Mucosa of rectum (tissue), 2 donors: ENCODE results near the gene ALDH3B1.
A peak's percentile ranks its signal among the peaks of the same experiment; 100 is the strongest.

Experiments used
- H3K27ac ChIP-seq, 2 donors: one replicate each; pipeline ENCODE4 v1.7.0; 2013; ENCODE audit warnings: inconsistent platforms in 2 of 2, low read depth in 2 of 2, low read length in 2 of 2
- H3K27me3 ChIP-seq, 2 donors: one replicate each; pipeline ENCODE4 v1.7.0; 2013; ENCODE audit warnings: low read length in 2 of 2; ENCODE audit not compliant: control insufficient read depth in 2 of 2, insufficient read depth in 2 of 2
- H3K36me3 ChIP-seq, 2 donors: one replicate each; pipeline ENCODE4 v1.7.0; 2013; ENCODE audit warnings: low read length in 2 of 2; ENCODE audit not compliant: control insufficient read depth in 2 of 2, insufficient read depth in 2 of 2
- H3K4me1 ChIP-seq, 2 donors: one replicate each; pipeline ENCODE4 v1.7.0; 2013; ENCODE audit warnings: low read length in 2 of 2, mild to moderate bottlenecking in 1 of 2; ENCODE audit not compliant: control insufficient read depth in 2 of 2, insufficient read depth in 2 of 2
- H3K4me3 ChIP-seq, 2 donors: one replicate each; pipeline ENCODE4 v1.7.0; 2013; ENCODE audit warnings: low read length in 2 of 2
- H3K9ac ChIP-seq, 2 donors: one replicate each; pipeline ENCODE4 v1.7.0; 2013; ENCODE audit warnings: low read length in 2 of 2, low read depth in 1 of 2, mild to moderate bottlenecking in 1 of 2
- H3K9me3 ChIP-seq, 2 donors: one replicate each; pipeline ENCODE4 v1.7.0; 2013; ENCODE audit warnings: low read length in 2 of 2; ENCODE audit not compliant: control insufficient read depth in 2 of 2
- donor health status: healthy.
- donor health status: Normal muscosa, but diverticular disease.

ALDH3B1 gene

DNA sequence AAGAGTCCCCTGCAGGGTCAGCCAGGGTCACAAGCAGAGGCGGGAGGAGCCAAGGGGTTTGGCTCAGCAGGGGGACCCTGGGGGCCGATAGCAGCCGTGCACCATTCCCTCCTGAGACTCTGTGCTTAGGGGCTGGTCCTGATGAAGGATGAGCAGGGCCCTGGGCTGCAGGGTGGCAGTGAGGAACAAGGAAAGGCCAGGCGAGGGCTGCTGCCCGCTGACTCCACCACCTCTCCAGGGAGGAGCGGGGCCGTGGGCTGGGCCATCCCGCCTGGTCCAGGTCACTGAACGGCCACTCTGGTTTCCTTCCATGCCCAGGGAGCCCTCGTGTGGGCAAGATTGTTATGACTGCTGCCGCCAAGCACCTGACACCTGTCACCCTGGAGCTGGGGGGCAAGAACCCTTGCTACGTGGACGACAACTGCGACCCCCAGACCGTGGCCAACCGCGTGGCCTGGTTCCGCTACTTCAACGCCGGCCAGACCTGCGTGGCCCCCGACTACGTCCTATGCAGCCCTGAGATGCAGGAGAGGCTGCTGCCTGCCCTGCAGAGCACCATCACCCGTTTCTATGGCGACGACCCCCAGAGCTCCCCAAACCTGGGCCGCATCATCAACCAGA lies 11.2 kb downstream of the ALDH3B1 start:
- Histone ChIP-seq H3K4me3 (no peak overlapping the region), H3K27ac (no peak overlapping the region), H3K4me1 (peaks cover 0 to 15% of the 10 kb centered on the region in 2 donors), H3K9ac (no peak overlapping the region), H3K36me3 (peaks cover 7 to 14% of the 10 kb centered on the region in 2 donors), H3K9me3 (no peaks in the 10 kb centered on the region), H3K27me3 (no peaks in the 10 kb centered on the region)

DNA sequence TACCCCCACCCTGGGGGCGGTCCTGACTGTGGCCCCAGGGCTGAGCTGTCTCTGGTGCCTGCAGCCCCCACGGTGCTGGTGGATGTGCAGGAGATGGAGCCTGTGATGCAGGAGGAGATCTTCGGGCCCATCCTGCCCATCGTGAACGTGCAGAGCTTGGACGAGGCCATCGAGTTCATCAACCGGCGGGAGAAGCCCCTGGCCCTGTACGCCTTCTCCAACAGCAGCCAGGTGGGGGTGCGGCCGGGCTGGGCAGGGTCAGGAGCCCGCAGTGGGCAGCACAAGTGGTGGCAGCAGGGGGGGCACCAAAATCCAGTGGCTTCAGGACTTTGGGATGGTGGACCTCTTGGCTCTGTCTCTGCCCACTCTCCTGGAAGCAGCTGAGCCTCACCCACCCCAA lies 12.4 kb downstream of the ALDH3B1 start:
- H3K9ac ChIP-seq = no peak overlapping the region
- H3K27me3 ChIP-seq = no peaks in the 10 kb centered on the region
- peaks cover 7 to 14% of the 10 kb centered on the region in 2 donors for H3K36me3 ChIP-seq
- no peak overlapping the region for H3K27ac ChIP-seq
- H3K4me1 ChIP-seq = peaks cover 0 to 8% of the 10 kb centered on the region in 2 donors
- no peak overlapping the region for H3K4me3 ChIP-seq
- H3K9me3 ChIP-seq = no peaks in the 10 kb centered on the region

DNA sequence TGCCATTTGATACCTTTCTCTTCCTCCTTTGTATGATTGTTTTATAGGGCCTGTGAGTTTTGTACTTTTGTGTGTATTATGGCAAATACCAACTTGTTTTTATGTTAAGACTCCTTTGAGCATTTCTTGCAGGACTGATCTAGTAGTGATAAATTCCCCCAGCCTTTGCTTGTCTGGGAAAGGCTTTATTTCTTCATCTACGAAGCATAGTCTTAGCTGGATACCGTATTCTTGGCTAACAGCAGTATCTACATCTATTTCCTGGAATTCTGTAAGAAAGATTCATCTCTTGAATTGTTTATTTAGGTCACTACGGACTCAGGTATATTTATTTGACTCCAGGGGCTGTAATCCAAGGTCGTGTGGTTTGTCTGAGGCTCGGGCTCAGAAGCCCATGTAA lies 14.4 kb downstream of the ALDH3B1 start:
- Histone ChIP-seq H3K4me3 (no peak overlapping the region), H3K4me1 (peaks cover 2 to 8% of the 10 kb centered on the region in 2 donors), H3K27me3 (no peaks in the 10 kb centered on the region), H3K9me3 (no peaks in the 10 kb centered on the region), H3K9ac (no peak overlapping the region), H3K36me3 (peaks cover 7 to 14% of the 10 kb centered on the region in 2 donors), H3K27ac (no peak overlapping the region)

GRCh38 chr11:68025047-68025446 lies 14.9 kb downstream of the ALDH3B1 start:
- Histone ChIP-seq H3K36me3 (peaks cover 7 to 14% of the 10 kb centered on the region in 2 donors), H3K27ac (no peak overlapping the region), H3K9me3 (no peaks in the 10 kb centered on the region), H3K4me1 (peaks cover 5 to 8% of the 10 kb centered on the region in 2 donors), H3K4me3 (no peak overlapping the region), H3K27me3 (no peaks in the 10 kb centered on the region), H3K9ac (no peak overlapping the region)

DNA sequence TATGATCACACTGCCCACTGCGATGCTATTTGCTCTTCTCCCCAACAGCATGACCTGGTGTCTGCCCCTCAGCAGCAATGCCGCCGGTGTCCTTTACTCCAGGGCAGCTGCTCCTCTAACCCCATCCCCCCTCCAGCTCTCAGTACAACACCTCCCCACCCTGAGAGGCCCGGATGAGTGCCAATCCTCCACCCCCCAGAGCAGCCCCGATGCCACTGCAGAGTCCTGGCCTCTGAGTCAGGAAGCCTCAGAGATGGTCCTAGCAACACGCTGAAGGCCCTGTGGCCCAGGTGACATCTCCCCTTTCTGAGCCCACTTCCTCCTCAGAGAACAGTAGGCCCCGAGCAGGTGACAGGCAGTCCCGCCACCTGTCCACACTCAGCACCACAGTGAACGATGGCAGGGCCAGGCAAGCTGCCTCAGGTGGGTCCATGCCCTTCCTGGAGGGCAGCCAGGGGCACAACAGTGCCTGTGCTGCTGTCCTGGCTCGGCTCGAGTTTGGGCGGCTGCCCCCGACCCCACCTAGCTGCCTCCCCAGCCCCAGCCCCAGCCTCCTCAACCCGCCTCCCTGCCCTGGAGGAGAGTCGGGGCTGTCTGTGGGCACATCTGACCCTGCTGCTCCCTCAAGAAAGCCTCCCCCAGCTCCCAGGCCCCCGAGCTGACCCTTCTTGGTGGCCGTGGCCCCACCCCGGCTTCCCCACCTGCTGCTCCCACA lies 16.4 kb downstream of the ALDH3B1 start:
- H3K27me3 ChIP-seq = no peaks in the 10 kb centered on the region
- H3K9ac ChIP-seq = no peak overlapping the region
- H3K4me3 ChIP-seq = no peak overlapping the region
- H3K27ac ChIP-seq = no peak overlapping the region
- peaks cover 5 to 10% of the 10 kb centered on the region in 2 donors for H3K4me1 ChIP-seq
- H3K36me3 ChIP-seq = peaks cover 7 to 14% of the 10 kb centered on the region in 2 donors
- no peaks in the 10 kb centered on the region for H3K9me3 ChIP-seq

DNA sequence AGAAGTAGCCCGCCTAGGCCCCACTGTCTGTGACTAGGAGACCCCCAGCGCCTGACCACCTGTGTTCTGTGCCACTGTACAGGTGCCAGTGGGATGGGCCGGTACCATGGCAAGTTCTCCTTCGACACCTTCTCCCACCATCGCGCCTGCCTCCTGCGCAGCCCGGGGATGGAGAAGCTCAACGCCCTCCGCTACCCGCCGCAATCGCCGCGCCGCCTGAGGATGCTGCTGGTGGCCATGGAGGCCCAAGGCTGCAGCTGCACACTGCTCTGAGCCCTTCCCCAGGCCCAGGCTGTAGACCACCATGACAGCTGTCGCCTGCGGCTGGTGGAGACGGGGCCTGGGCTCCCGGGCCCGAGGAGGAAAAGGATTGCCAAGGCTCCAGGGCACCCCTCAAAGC lies 17.5 kb downstream of the ALDH3B1 start:
- H3K36me3 ChIP-seq = peaks cover 7 to 14% of the 10 kb centered on the region in 2 donors
- peaks cover 13 to 16% of the 10 kb centered on the region in 2 donors for H3K4me1 ChIP-seq
- no peaks in the 10 kb centered on the region for H3K9me3 ChIP-seq
- no peaks in the 10 kb centered on the region for H3K27me3 ChIP-seq
- no peak overlapping the region for H3K4me3 ChIP-seq
- no peak overlapping the region for H3K27ac ChIP-seq
- H3K9ac ChIP-seq = no peak overlapping the region

DNA sequence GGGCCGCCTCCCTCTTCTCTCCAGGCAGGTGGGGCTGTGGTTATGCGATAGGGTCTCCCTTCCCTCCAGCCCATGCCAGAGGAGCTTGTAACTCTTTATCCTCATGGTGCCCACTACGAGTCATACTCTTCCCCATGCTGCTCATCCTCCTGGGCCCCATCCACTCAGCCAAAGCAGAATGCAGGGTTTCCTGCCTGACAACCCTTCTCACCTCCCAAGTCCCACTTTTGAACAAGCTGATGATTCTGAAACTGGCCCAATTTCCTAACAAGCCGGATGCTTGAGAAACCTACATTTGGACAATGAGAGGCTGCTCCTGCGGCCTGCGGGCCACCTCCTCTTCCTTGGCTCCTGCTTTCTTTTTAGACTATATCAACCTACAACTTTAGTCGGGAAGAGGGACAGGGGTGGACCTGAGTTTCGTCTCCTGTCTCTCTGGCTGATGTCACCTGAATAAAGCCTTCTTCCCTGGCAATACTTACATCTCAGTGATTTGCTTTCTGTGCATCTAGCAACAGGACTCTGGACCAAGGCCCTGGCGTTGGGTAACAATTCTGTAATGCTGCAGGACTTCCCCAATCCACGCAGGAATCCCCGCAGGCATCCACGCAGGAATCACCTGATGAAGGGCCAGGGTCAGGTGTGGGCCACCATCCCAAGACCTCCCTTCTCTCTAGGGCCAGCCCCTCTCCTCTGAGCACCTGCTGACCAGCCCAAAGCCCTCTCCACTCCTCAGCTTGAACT lies 18.8 kb downstream of the ALDH3B1 start:
- no peaks in the 10 kb centered on the region for H3K27me3 ChIP-seq
- no peak overlapping the region for H3K27ac ChIP-seq
- H3K9me3 ChIP-seq = no peaks in the 10 kb centered on the region
- H3K9ac ChIP-seq = no peak overlapping the region
- H3K4me3 ChIP-seq = no peak overlapping the region
- H3K4me1 ChIP-seq = peaks cover 13 to 16% of the 10 kb centered on the region in 2 donors
- peaks cover 10 to 22% of the 10 kb centered on the region in 2 donors for H3K36me3 ChIP-seq

- H3K9me3 ChIP-seq = no peaks in the 10 kb centered on the region
- H3K27me3 ChIP-seq = no peaks in the 10 kb centered on the region
- peak within 1 kb of the TSS; percentile 74 to 93 for H3K9ac ChIP-seq
- H3K36me3 ChIP-seq = peaks cover 13 to 19% of the 10 kb centered on the region in 2 donors
- H3K4me3 ChIP-seq = peak within 1 kb of the TSS; percentile 90 to 92
- H3K27ac ChIP-seq = peak within 1 kb of the TSS; percentile 79 to 86
- peaks cover 13 to 16% of the 10 kb centered on the region in 2 donors for H3K4me1 ChIP-seq
These were observed 20.4 kb downstream of the ALDH3B1 start, which contains the start of gene NDUFS8 for GRCh38 chr11:68030318-68031143. Gene NDUFS8 (plus strand): TSS chr11:68030681. CDS start chr11:68032152, 1,471 bp downstream.

DNA sequence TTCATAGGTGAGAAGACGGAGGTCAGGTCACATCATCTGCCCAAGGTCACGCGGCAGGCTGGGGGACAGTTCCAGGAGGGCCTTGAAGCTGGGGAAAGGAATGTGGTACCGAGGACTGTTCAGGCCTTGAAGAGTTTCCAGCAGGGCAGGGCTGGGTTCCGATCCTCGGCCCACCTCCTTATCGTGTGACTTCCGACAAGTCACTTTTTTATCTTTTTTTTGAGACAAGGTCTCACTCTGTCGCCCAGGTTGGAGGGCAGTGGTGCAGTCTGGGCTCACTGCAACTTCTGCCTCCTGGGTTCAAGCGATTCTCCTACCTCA lies 21.0 kb downstream of the ALDH3B1 start:
- Histone ChIP-seq H3K4me1 (peaks cover 13 to 16% of the 10 kb centered on the region in 2 donors), H3K4me3 (peak overlapping the region; percentile 90 to 92), H3K9me3 (no peaks in the 10 kb centered on the region), H3K9ac (peak overlapping the region; percentile 74 to 93), H3K36me3 (peaks cover 8 to 16% of the 10 kb centered on the region in 2 donors), H3K27ac (peak overlapping the region; percentile 79 to 86), H3K27me3 (no peaks in the 10 kb centered on the region)
